Mucosa of rectum (tissue), 2 donors: ENCODE data around the gene MYMX.
A peak's percentile ranks its signal among the peaks of the same experiment; 100 is the strongest.
"Not testable (repeated sequence)": the region's sequence is repeated elsewhere in the genome, so short reads cannot be mapped to it uniquely, and the experiment has no call there.

Experiments
- H3K27ac ChIP-seq, 2 donors: one replicate each; pipeline ENCODE4 v1.7.0; 2013; ENCODE audit warnings: inconsistent platforms in 2 of 2, low read depth in 2 of 2, low read length in 2 of 2
- H3K27me3 ChIP-seq, 2 donors: one replicate each; pipeline ENCODE4 v1.7.0; 2013; ENCODE audit warnings: low read length in 2 of 2; ENCODE audit not compliant: control insufficient read depth in 2 of 2, insufficient read depth in 2 of 2
- H3K36me3 ChIP-seq, 2 donors: one replicate each; pipeline ENCODE4 v1.7.0; 2013; ENCODE audit warnings: low read length in 2 of 2; ENCODE audit not compliant: control insufficient read depth in 2 of 2, insufficient read depth in 2 of 2
- H3K4me1 ChIP-seq, 2 donors: one replicate each; pipeline ENCODE4 v1.7.0; 2013; ENCODE audit warnings: low read length in 2 of 2, mild to moderate bottlenecking in 1 of 2; ENCODE audit not compliant: control insufficient read depth in 2 of 2, insufficient read depth in 2 of 2
- H3K4me3 ChIP-seq, 2 donors: one replicate each; pipeline ENCODE4 v1.7.0; 2013; ENCODE audit warnings: low read length in 2 of 2
- H3K9ac ChIP-seq, 2 donors: one replicate each; pipeline ENCODE4 v1.7.0; 2013; ENCODE audit warnings: low read length in 2 of 2, low read depth in 1 of 2, mild to moderate bottlenecking in 1 of 2
- H3K9me3 ChIP-seq, 2 donors: one replicate each; pipeline ENCODE4 v1.7.0; 2013; ENCODE audit warnings: low read length in 2 of 2; ENCODE audit not compliant: control insufficient read depth in 2 of 2
- donor health status: healthy.
- donor health status: Normal muscosa, but diverticular disease.

MYMX gene

DNA sequence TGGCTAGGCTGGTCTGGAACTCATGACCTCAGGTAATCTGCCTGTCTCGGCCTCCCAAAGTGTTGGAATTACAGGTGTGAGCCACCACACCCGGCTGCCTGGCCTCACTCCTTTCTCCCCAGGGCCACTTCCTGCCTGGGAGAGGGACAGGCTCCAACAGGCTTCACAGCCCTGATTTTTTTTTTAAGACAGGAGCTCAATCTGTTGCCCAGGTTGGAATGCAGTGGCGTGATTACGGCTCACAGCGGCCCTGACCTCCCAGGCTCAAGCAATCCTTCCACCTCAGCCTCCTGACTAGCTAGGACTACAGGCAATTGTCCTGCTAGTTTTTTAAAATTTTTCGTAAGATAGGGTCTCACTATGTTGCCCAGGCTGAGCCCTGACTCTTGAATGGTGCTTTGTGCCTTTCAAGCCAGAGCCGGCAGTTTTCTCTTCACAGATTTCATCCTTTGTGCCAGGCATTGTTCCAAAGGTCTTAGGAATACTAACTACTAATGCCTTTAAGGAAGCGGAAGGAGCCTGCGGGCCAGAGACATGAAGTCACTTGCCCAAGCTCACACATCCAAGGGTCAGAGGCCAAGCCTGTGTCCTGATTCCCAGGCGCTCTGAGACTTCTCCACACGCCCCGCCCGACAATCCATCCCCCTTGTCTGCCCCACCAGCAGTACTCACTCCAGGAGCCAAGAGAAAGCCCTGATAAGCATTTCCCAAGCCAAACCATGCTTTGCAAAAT lies 38.9 kb upstream of the MYMX start:
- Histone ChIP-seq H3K4me3 (no peak overlapping the region), H3K27ac (peak overlapping the region in 1 of 2 donors; percentile 42), H3K9ac (no peak overlapping the region), H3K4me1 (peaks cover 5 to 8% of the 10 kb centered on the region in 2 donors), H3K9me3 (no peaks in the 10 kb centered on the region), H3K36me3 (no peaks in the 10 kb centered on the region), H3K27me3 (peaks cover 0 to 3% of the 10 kb centered on the region in 2 donors)

DNA sequence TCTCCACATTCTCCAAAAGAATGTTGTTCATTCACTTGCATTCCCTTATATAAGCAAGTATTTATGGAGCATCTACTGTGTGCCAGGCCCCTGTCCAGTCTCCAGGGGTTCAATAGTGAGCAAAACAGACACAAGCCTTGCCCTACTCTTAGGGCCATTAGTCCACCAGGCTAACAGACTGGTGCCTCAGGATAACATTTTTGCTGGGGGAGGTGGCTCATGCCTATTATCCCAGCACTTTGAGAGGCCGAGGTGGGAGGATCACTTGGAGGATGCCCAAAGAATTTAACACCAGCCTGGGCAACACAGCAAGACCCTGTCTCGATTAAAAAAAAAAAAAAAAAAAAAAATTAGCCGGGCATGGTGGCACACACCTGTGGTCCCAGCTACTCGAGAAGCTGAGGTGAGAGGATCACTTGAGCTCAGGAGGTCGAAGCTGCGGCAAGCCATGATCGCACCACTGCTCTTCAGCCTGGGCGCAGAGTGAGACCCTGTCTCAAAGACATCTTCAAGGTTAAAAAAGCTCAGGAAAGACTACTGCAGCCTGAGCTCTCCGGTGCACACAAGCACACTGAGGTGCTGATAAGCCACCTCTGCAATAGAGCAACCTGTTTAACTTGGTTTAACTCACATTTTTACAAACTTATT lies 38.2 kb upstream of the MYMX start:
- H3K4me1 ChIP-seq = peaks cover 5 to 7% of the 10 kb centered on the region in 2 donors
- H3K4me3 ChIP-seq = no peak overlapping the region
- no peaks in the 10 kb centered on the region for H3K9me3 ChIP-seq
- H3K9ac ChIP-seq = no peak overlapping the region
- peaks cover 0 to 3% of the 10 kb centered on the region in 2 donors for H3K27me3 ChIP-seq
- no peak overlapping the region for H3K27ac ChIP-seq
- H3K36me3 ChIP-seq = no peaks in the 10 kb centered on the region

DNA sequence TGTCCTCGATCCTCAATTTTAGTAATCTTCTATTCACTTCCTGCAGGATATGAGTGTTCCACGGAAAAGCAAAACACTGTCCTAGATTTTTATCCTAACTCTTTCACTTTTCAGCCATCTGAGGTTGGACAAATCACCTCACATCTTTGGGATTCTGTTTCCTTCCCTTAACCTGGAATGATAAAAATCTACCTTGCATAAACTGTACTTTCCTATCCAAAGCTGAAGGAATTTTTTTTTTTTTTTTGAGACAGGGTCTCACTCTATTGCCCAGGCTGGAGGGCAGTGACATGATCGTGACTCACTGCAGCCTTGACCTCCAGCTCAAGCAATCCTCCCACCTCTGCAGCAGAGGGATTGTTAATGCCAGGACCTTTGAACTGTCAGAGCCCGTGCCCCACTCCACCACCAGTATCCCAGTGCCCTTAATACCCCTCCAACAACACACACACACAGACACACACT lies 37.6 kb upstream of the MYMX start:
- no peak overlapping the region for H3K4me3 ChIP-seq
- H3K4me1 ChIP-seq = peaks cover 5 to 7% of the 10 kb centered on the region in 2 donors
- H3K9me3 ChIP-seq = no peaks in the 10 kb centered on the region
- no peak overlapping the region for H3K27ac ChIP-seq
- H3K36me3 ChIP-seq = no peaks in the 10 kb centered on the region
- no peak overlapping the region for H3K9ac ChIP-seq
- peaks cover 0 to 3% of the 10 kb centered on the region in 2 donors for H3K27me3 ChIP-seq

DNA sequence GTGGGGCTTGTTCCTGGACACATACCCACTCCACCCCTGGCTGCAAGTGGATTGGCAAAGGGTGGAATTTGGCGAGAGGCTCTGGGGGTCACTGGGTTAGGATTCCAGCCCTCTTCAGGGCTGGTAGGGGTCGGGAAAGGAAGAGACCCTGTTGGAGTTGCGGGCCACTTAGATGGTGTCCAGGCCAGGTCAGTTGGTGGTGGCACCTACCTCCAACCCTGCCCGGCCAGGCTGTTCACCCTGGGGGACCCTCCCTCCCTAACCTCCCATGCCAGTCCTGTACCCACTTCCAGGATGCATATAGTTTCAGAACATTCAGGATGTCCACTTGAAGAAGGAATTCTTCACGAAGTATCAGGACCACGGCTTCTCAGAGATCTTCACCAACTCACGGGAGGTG lies 37.1 kb upstream of the MYMX start:
- no peaks in the 10 kb centered on the region for H3K36me3 ChIP-seq
- no peak overlapping the region for H3K9ac ChIP-seq
- H3K9me3 ChIP-seq = no peaks in the 10 kb centered on the region
- no peak overlapping the region for H3K27ac ChIP-seq
- H3K4me3 ChIP-seq = no peak overlapping the region
- peaks cover 5 to 7% of the 10 kb centered on the region in 2 donors for H3K4me1 ChIP-seq
- peaks cover 0 to 3% of the 10 kb centered on the region in 2 donors for H3K27me3 ChIP-seq

DNA sequence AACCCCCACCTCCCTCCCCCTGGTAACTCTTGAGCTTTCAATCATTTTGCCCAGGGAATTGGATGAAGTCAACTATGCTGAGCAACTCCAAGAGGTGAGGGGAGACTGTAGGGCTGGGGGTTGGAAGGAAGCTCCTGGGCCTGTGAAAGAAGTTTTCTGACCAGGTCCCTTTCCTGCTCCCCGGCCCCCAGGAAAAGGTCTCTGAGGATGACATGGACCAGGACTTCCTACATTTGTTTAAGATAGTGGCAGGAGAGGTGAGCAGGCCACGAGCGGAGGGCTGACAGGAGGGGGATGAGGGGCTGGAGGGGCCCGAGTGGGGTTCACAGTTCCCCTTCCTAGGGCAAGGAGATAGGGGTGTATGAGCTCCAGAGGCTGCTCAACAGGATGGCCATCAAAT lies 36.3 kb upstream of the MYMX start:
- H3K9me3 ChIP-seq = no peaks in the 10 kb centered on the region
- peaks cover 0 to 3% of the 10 kb centered on the region in 2 donors for H3K27me3 ChIP-seq
- H3K9ac ChIP-seq = no peak overlapping the region
- H3K36me3 ChIP-seq = no peaks in the 10 kb centered on the region
- H3K4me1 ChIP-seq = peaks cover 5 to 7% of the 10 kb centered on the region in 2 donors
- H3K4me3 ChIP-seq = no peak overlapping the region
- no peak overlapping the region for H3K27ac ChIP-seq

DNA sequence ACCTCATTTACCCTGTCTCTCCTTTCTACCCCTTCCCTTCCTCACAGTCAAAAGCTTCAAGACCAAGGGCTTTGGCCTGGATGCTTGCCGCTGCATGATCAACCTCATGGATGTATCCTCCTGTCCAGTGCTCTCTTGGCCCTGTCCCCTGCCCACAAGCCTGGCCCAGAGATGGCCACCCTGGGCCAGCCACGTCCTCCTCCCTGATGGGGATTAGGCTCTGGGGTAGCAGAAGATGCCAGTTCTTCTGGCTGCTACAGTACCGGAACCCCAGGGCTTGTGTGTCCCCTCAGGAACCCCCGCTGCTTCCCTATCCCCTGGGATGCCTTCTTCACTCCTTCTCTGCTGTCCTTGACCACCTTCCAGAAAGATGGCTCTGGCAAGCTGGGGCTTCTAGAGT lies 35.8 kb upstream of the MYMX start:
- peaks cover 0 to 3% of the 10 kb centered on the region in 2 donors for H3K27me3 ChIP-seq
- no peaks in the 10 kb centered on the region for H3K9me3 ChIP-seq
- H3K36me3 ChIP-seq = no peaks in the 10 kb centered on the region
- H3K4me3 ChIP-seq = no peak overlapping the region
- peaks cover 5 to 7% of the 10 kb centered on the region in 2 donors for H3K4me1 ChIP-seq
- H3K27ac ChIP-seq = no peak overlapping the region
- no peak overlapping the region for H3K9ac ChIP-seq

DNA sequence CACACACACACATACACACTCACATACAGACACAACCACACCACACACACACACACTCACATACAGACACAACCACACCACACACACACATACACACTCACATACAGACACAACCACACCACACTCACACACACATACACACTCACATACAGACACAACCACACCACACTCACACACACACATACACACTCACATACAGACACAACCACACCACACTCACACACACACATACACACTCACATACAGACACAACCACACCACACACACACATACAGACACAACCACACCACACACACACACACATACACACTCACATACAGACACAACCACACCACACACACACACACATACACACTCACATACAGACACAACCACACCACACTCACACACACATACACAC lies 34.9 kb upstream of the MYMX start:
- H3K27me3 ChIP-seq, H3K4me1 ChIP-seq, H3K9me3 ChIP-seq, H3K27ac ChIP-seq, H3K9ac ChIP-seq, H3K4me3 ChIP-seq, H3K36me3 ChIP-seq: not testable (repeated sequence)

DNA sequence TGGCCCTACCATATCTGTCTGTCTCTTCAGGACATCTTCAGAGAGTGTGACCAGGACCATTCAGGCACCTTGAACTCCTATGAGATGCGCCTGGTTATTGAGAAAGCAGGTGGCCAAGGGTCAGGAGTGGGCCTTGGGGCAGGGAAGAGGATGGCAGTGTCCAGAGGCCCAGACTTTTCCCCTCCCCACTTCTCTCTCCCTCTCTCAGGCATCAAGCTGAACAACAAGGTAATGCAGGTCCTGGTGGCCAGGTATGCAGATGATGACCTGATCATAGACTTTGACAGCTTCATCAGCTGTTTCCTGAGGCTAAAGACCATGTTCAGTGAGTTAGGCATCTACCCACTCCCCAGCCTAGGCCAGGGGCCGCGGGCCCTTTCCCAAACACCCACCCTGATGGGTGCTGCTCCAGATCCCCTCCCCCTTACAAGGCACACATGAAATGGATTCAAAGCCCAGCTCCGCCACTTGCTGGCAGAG lies 33.8 kb upstream of the MYMX start:
- H3K9ac ChIP-seq = no peak overlapping the region

DNA sequence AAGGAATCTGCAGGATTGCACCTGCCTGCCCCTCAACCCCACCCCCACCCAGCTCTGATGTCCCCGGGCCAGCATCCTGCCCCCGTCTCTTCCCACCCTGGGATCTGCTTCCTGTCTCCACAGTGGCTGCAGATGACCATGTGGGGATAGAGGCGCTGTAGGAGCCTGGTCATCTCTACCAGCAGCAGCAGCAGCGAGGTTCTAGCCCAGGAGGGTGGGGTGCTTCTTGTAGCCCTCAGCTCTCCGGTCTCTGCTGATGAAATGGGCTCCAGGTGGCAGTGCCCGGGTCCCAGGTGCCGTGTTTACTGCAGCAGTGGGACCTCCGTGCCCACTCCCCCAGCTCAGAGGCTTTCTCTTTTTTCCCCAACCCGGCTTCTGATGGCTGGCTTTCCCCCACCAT lies 32.9 kb upstream of the MYMX start:
- H3K27me3 ChIP-seq = no peaks in the 10 kb centered on the region
- no peaks in the 10 kb centered on the region for H3K4me1 ChIP-seq
- no peaks in the 10 kb centered on the region for H3K9me3 ChIP-seq
- H3K9ac ChIP-seq = no peak overlapping the region
- no peak overlapping the region for H3K4me3 ChIP-seq
- H3K36me3 ChIP-seq = no peaks in the 10 kb centered on the region
- no peak overlapping the region for H3K27ac ChIP-seq

More for the DNA sequence above, 33.8 kb upstream of the MYMX start:
- Histone ChIP-seq H3K27ac (no peak overlapping the region), H3K4me1 (no peaks in the 10 kb centered on the region), H3K27me3 (no peaks in the 10 kb centered on the region), H3K4me3 (no peak overlapping the region), H3K9me3 (no peaks in the 10 kb centered on the region), H3K36me3 (no peaks in the 10 kb centered on the region)

DNA sequence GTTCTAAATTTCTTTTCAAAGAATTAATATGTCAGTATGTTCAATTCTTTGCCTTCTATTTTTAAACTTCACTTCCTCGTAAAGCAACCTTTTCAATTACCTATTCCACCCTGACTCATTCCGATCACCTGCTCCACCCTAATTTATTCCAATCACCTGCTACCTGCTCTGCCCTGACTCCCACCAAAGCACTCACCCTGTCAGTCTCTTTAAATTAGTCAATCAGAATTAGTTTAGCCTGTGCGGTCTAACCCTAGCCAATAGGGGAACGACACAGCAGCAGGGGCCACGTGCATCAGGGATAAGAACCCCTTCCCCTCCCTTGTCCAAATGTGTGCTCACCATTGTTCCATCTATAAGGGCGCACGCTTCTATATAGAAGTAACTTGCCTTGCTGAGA lies 31.4 kb upstream of the MYMX start:
- not testable (repeated sequence) for H3K4me1 ChIP-seq, H3K36me3 ChIP-seq, H3K4me3 ChIP-seq, H3K9ac ChIP-seq, H3K27me3 ChIP-seq, H3K9me3 ChIP-seq, H3K27ac ChIP-seq
